GM12878 (cell line): ENCODE measurements around the gene PITX1. TPM values are rescaled to one million over a fixed set of nuclear protein-coding genes. Genes with fewer than 3 reads are reported as not detected.

Experiments
- ATAC-seq: fragments of 200-7000 bp; cut with Tn5 transposase; 3 replicates; pipeline ENCODE4 v1.9.1; 2020; ENCODE audit warnings: mild to moderate bottlenecking, moderate library complexity
- BruUV-seq: library from RNA; stranded (reverse); fragments of 400-500 nt; replicated peaks from 2 replicates; lab custom pipeline; 2021; lab: Mats Ljungman, UMichigan
- CTCF ChIA-PET: fragments of 300-600 bp; sonication (Branson Sonifier 250); formaldehyde crosslinking; extraction: SDS; loops from one replicate; lab custom pipeline; 2021; ENCODE audit warnings: inconsistent platforms; lab: Yijun Ruan, JAX
- POLR2A ChIA-PET: fragments of 350-600 bp; formaldehyde crosslinking; extraction: SDS; loops from one replicate; lab custom pipeline; 2021; ENCODE audit warnings: inconsistent platforms; lab: Charles Lee
- RAD21 ChIA-PET: fragments of 300-600 bp; sonication (Branson Sonifier 250); formaldehyde crosslinking; loops from one replicate; lab custom pipeline; 2023; ENCODE audit warnings: antibody characterized with exemption; ENCODE audit not compliant: unreplicated experiment; lab: Charles Lee
- SMC1A ChIA-PET: fragments of 300-600 bp; sonication (Branson Sonifier 250); formaldehyde crosslinking; loops from one replicate; lab custom pipeline; 2023; ENCODE audit not compliant: unreplicated experiment, uncharacterized antibody; lab: Charles Lee
- DNase-seq: peaks from one replicate; pipeline ENCODE4 v3.0.0-alpha.2; 2011; ENCODE audit warnings: low read depth, low spot score
- FAIRE-seq: peaks from 3 replicates; lab custom pipeline; 2011; peaks lifted over from hg19 to GRCh38; lab: Jason Lieb, UNC
- H2AFZ ChIP-seq: 2 replicates; pipeline ENCODE4 v1.6.0; 2011; ENCODE audit warnings: low read depth, low read length, control low read depth; ENCODE audit not compliant: control insufficient read depth
- H3K27ac ChIP-seq: 2 replicates; pipeline ENCODE4 v1.5.1; 2011; ENCODE audit warnings: control low read depth; ENCODE audit not compliant: control insufficient read depth, insufficient read depth
- H3K27me3 ChIP-seq, 2 experiments: replicated peaks in 1 of 2; 2 replicates each; pipeline versions ENCODE4 v1.6.0 to v1.6.1; 2011; ENCODE audit warnings: low read length in 1 of 2; ENCODE audit not compliant: control insufficient read depth in 2 of 2, insufficient read depth in 2 of 2
- H3K36me3 ChIP-seq, 2 experiments: 2 replicates each; pipeline ENCODE4 v1.5.1; 2011; ENCODE audit warnings: low read length in 1 of 2; ENCODE audit not compliant: control insufficient read depth in 2 of 2, insufficient read depth in 2 of 2
- H3K4me1 ChIP-seq: 2 replicates; pipeline ENCODE4 v1.6.1; 2011; ENCODE audit warnings: mild to moderate bottlenecking, low read length, moderate library complexity, mixed read lengths; ENCODE audit not compliant: control insufficient read depth, insufficient read depth
- H3K4me2 ChIP-seq: 2 replicates; pipeline ENCODE4 v1.6.0; 2011; ENCODE audit warnings: control low read depth; ENCODE audit not compliant: control insufficient read depth, insufficient read depth
- H3K4me3 ChIP-seq: fragments of 200-600 bp; sonication (generic); 2 replicates; pipeline ENCODE4 v1.5.1; 2016
- H3K79me2 ChIP-seq: 2 replicates; pipeline ENCODE4 v1.6.0; 2011; ENCODE audit warnings: low read length; ENCODE audit not compliant: control insufficient read depth, insufficient read depth
- H3K9ac ChIP-seq: 2 replicates; pipeline ENCODE4 v1.8.0; 2011; ENCODE audit warnings: low read length, control low read depth, mixed read lengths; ENCODE audit not compliant: control insufficient read depth, insufficient read depth
- H3K9me3 ChIP-seq: replicated peaks from 3 replicates; pipeline ENCODE4 v1.5.1; 2011; ENCODE audit warnings: mild to moderate bottlenecking, low read length; ENCODE audit not compliant: control insufficient read depth, insufficient read depth
- H4K20me1 ChIP-seq: 2 replicates; pipeline ENCODE4 v1.6.0; 2011; ENCODE audit not compliant: control insufficient read depth, insufficient read depth
- BCL11A ChIP-seq: IDR thresholded peaks from 2 replicates; pipeline ENCODE4 v1.6.1; 2011; ENCODE audit warnings: low read depth, low read length
- BHLHE40 ChIP-seq, 2 experiments: fragments of 450-650 bp in 1 of 2; IDR thresholded peaks; 2 replicates each; pipeline ENCODE4 v1.6.1; 2011 to 2017; ENCODE audit warnings: low read depth in 2 of 2, borderline replicate concordance in 1 of 2, improper control_type of control experiment in 1 of 2, low read length in 1 of 2, mild to moderate bottlenecking in 1 of 2
- HDAC6 ChIP-seq: fragments of 200-600 bp; sonication (generic); IDR thresholded peaks from one replicate; pipeline ENCODE4 v1.8.0; 2017; ENCODE audit warnings: antibody characterized with exemption; ENCODE audit not compliant: unreplicated experiment
- KAT2A ChIP-seq: conservative IDR thresholded peaks from 2 replicates; pipeline ENCODE4 v1.6.1; 2011; ENCODE audit warnings: low read depth, low read length; ENCODE audit not compliant: control insufficient read depth
- MYC ChIP-seq: IDR thresholded peaks from 2 replicates; pipeline ENCODE4 v1.6.1; 2011; ENCODE audit warnings: mild to moderate bottlenecking, low read length, moderate library complexity, inconsistent platforms; ENCODE audit not compliant: insufficient read depth, insufficient replicate concordance, insufficient read length, severe bottlenecking
- NR2F1 ChIP-seq: fragments of 450-650 bp; conservative IDR thresholded peaks from 2 replicates; pipeline ENCODE4 v1.6.1; 2017; ENCODE audit warnings: mild to moderate bottlenecking
- PML ChIP-seq: IDR thresholded peaks from 2 replicates; pipeline ENCODE4 v1.6.1; 2012; ENCODE audit warnings: low read length, inconsistent platforms
- POU2F2 ChIP-seq: IDR thresholded peaks from 3 replicates; pipeline ENCODE4 v1.6.1; 2011; ENCODE audit warnings: low read depth, mild to moderate bottlenecking, low read length, borderline replicate concordance
- SMAD1 ChIP-seq: fragments of 450-650 bp; IDR thresholded peaks from 2 replicates; pipeline ENCODE4 v1.6.1; 2018; ENCODE audit warnings: mild to moderate bottlenecking, low read depth; ENCODE audit not compliant: partially characterized antibody
- STAT1 ChIP-seq: fragments of 450-650 bp; conservative IDR thresholded peaks from 2 replicates; pipeline ENCODE4 v1.6.1; 2014; ENCODE audit warnings: antibody characterized with exemption, mild to moderate bottlenecking
- TAF1 ChIP-seq: IDR thresholded peaks from 2 replicates; pipeline ENCODE4 v1.6.1; 2011; ENCODE audit warnings: mild to moderate bottlenecking, low read depth, low read length, borderline replicate concordance
- TBL1XR1 ChIP-seq: IDR thresholded peaks from 2 replicates; pipeline ENCODE4 v1.6.1; 2012; ENCODE audit warnings: low read depth, low read length, improper control_type of control experiment
- WRNIP1 ChIP-seq: IDR thresholded peaks from 2 replicates; pipeline ENCODE4 v1.6.1; 2011; ENCODE audit warnings: low read depth, low read length, improper control_type of control experiment, borderline replicate concordance
- ZNF274 ChIP-seq: IDR thresholded peaks from one replicate; pipeline ENCODE4 v1.8.0; 2011; ENCODE audit not compliant: insufficient read length, insufficient read depth
- ZNF622 ChIP-seq: fragments of 450-650 bp; IDR thresholded peaks from 2 replicates; pipeline ENCODE4 v1.6.1; 2017; ENCODE audit warnings: mild to moderate bottlenecking, inconsistent platforms
- WGBS: methylation state at CpG from one replicate; pipeline ENCODE4 v1.1.6; 2016; ENCODE audit warnings: low lambda C conversion rate; ENCODE audit not compliant: insufficient replicate concordance, insufficient coverage; ENCODE audit errors: missing lambda C conversion rate; 5-methylcytosine and 5-hydroxymethylcytosine counted together
- in situ Hi-C: fragments of 300-500 bp; cut with MboI; formaldehyde crosslinking; loops from 9 replicates; pipeline ENCODE4 v1.14.3; 2018; ENCODE audit warnings: mixed read lengths
- intact Hi-C: fragments of 100-400 bp; cut with micrococcal nuclease; formaldehyde crosslinking; loops from one replicate; pipeline ENCODE4 v1.14.2; 2022; ENCODE audit not compliant: unreplicated experiment
- polyA plus RNA-seq, 11 experiments: library from polyadenylated mRNA; depleted of rRNA in 4 of 11; unstranded in 6 of 11; stranded (reverse) in 5 of 11; fragments of >200 nt; fragmentation: Nextera tagmentation in 4 of 11; fragmentation: Illumina TruSeq in 1 of 11; extraction: Ambion mirVana in 4 of 11; extraction: Trizol in 1 of 11; gene quantifications; 1 replicate in 1 of 11; 2 replicates in 10 of 11; pipeline versions ENCODE4 v1.2.1 to v1.2.3, GENCODE V29; 2011 to 2016; ENCODE audit warnings: inconsistent platforms in 2 of 11, missing spikeins in 2 of 11, low read depth in 1 of 11
- total RNA-seq, 4 experiments: library from RNA; depleted of rRNA in 3 of 4; stranded (reverse); fragments of >200 nt in 3 of 4; fragmentation: Illumina TruSeq in 1 of 4; extraction: Trizol in 1 of 4; gene quantifications; 2 replicates each; pipeline versions ENCODE4 v1.2.1 to v1.2.3, GENCODE V29; 2013 to 2021
- TF ChIP-seq, protein P1 (sequence below): fragments of 450-650 bp; formaldehyde crosslinking; IDR thresholded peaks from 2 replicates; pipeline ENCODE4 v1.4.0; 2022; ENCODE audit warnings: mild to moderate bottlenecking, moderate library complexity
- TF ChIP-seq, protein P2 (sequence below): IDR thresholded peaks from 2 replicates; pipeline ENCODE4 v1.6.1; 2012; ENCODE audit warnings: low read depth, low read length, improper control_type of control experiment
- TF ChIP-seq, protein P3 (sequence below): fragments of 450-650 bp; IDR thresholded peaks from 2 replicates; pipeline ENCODE4 v1.6.1; 2016; ENCODE audit warnings: mild to moderate bottlenecking, moderate library complexity, borderline replicate concordance

PITX1 gene
- total and polyA plus RNA-seq, 10 of the 15 experiments (the other 5 are each of a cell fraction or from before 2014, with no cell fraction given): 0.16 to 1.1 (median 0.68) TPM; not detected in 5

DNA sequence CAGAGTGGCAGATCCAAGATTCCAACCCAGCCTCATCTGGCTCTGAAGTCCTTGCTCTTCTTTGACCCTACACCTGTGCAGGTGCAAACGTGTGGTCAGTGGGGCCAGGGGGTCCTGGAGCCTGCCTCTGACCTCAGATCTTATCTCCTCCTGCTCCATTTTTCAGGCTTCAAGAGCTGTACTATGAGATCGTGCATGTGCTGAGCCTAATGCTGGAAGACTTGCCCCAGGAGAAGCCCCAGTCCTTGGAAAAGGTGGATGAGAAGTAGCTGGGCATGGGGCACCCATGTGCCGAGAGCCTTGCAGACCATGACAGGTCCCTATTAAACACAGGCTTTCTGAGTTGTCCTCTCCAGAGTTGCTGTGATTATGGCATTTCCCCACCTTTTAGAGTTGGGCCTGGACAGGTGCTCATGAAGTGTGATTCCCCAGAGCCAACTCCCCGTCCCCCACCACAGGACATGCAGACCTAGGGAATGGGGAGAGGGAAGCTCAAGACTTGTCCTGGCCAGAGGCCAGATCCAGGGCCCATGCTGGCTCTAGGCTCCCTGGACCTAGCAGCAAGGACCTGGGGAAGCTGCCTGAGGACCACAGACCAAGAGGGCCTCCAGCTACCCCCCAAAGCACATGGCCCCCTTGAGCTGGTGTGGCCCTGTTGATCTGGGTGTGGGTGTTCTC lies 22.5 kb downstream of the PITX1 start:
- Histone ChIP-seq H3K9me3 (no peaks in the 10 kb centered on the region), H3K27me3 (no peaks in the 10 kb centered on the region), H3K79me2 (no peaks in the 10 kb centered on the region), H3K4me2 (no peak overlapping the region), H3K36me3 (no peaks in the 10 kb centered on the region), H3K4me3 (no peak overlapping the region), H2AFZ (no peak overlapping the region), H4K20me1 (no peaks in the 10 kb centered on the region), H3K27ac (no peak overlapping the region), H3K4me1 (no peaks in the 10 kb centered on the region), H3K9ac (no peak overlapping the region)
- ChIA-PET CTCF (no interaction called here), POLR2A (no interaction called here), SMC1A (no interaction called here), RAD21 (no interaction called here)
- no peak for DNase-seq
- FAIRE-seq: no peak
- no peak for ATAC-seq
- intact Hi-C loops (no loop called here), in situ Hi-C loops (no loop called here)
- 27% methylated on average over 4 of the region's 4 CpGs for WGBS
- BruUV-seq: no TSS peak
- TF ChIP-seq TBL1XR1 (no peak), POU2F2 (no peak), STAT1 (no peak), PML (no peak), BCL11A (no peak), ZNF622 (no peak), SMAD1 (no peak), WRNIP1 (no peak), MYC (no peak), TAF1 (no peak), BHLHE40 (IDR thresholded peaks at IDR 0.05; ENCODE audit: borderline replicate concordance in 1 of 2, low read depth in 2 of 2, low read length in 1 of 2) (no peak), HDAC6 (no peak), NR2F1 (no peak), ZNF274 (no peak), KAT2A (no peak)
- TF ChIP-seq, protein P1, sequence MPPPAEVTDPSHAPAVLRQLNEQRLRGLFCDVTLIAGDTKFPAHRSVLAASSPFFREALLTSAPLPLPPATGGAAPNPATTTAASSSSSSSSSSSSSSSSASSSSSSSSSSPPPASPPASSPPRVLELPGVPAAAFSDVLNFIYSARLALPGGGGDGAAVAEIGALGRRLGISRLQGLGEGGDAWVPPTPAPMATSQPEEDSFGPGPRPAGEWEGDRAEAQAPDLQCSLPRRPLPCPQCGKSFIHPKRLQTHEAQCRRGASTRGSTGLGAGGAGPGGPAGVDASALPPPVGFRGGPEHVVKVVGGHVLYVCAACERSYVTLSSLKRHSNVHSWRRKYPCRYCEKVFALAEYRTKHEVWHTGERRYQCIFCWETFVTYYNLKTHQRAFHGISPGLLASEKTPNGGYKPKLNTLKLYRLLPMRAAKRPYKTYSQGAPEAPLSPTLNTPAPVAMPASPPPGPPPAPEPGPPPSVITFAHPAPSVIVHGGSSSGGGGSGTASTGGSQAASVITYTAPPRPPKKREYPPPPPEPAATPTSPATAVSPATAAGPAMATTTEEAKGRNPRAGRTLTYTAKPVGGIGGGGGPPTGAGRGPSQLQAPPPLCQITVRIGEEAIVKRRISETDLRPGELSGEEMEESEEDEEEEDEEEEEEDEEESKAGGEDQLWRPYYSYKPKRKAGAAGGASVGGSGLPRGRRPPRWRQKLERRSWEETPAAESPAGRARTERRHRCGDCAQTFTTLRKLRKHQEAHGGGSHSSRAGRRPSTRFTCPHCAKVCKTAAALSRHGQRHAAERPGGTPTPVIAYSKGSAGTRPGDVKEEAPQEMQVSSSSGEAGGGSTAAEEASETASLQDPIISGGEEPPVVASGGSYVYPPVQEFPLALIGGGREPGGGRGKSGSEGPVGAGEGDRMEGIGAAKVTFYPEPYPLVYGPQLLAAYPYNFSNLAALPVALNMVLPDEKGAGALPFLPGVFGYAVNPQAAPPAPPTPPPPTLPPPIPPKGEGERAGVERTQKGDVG (CRISPR knock-in tag): no peak
- TF ChIP-seq, protein P2, sequence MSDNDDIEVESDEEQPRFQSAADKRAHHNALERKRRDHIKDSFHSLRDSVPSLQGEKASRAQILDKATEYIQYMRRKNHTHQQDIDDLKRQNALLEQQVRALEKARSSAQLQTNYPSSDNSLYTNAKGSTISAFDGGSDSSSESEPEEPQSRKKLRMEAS: no peak
- TF ChIP-seq, protein P3, sequence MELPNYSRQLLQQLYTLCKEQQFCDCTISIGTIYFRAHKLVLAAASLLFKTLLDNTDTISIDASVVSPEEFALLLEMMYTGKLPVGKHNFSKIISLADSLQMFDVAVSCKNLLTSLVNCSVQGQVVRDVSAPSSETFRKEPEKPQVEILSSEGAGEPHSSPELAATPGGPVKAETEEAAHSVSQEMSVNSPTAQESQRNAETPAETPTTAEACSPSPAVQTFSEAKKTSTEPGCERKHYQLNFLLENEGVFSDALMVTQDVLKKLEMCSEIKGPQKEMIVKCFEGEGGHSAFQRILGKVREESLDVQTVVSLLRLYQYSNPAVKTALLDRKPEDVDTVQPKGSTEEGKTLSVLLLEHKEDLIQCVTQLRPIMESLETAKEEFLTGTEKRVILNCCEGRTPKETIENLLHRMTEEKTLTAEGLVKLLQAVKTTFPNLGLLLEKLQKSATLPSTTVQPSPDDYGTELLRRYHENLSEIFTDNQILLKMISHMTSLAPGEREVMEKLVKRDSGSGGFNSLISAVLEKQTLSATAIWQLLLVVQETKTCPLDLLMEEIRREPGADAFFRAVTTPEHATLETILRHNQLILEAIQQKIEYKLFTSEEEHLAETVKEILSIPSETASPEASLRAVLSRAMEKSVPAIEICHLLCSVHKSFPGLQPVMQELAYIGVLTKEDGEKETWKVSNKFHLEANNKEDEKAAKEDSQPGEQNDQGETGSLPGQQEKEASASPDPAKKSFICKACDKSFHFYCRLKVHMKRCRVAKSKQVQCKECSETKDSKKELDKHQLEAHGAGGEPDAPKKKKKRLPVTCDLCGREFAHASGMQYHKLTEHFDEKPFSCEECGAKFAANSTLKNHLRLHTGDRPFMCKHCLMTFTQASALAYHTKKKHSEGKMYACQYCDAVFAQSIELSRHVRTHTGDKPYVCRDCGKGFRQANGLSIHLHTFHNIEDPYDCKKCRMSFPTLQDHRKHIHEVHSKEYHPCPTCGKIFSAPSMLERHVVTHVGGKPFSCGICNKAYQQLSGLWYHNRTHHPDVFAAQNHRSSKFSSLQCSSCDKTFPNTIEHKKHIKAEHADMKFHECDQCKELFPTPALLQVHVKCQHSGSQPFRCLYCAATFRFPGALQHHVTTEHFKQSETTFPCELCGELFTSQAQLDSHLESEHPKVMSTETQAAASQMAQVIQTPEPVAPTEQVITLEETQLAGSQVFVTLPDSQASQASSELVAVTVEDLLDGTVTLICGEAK: no peak
